ENCODE results near the gene MYOF.
"Not testable (repeated sequence)": the region's sequence is repeated elsewhere in the genome, so short reads cannot be mapped to it uniquely, and the experiment has no call there.

MYOF gene

DNA sequence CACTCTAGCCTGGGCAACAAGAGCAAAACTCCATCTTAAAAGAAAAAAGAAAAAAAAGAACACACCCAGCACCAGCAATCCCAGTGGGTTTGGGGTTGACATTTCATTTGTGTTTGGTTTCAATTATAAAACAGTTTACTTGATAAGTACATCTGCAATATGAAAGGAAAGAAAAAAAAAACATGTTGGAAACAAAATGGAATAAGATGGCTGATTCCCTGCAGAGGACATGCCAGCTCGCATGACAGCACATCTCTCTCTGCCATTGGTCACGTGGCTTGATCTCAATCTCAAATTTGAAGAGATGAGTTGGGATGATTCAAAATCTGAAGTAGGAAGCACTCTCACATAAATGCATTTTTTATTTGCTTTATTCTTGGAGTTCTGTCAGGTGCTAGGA, 28.0 kb downstream of the MYOF start:
- DNase-seq (ENCODE audit: low read depth in 2 of 2) = no peak

DNA sequence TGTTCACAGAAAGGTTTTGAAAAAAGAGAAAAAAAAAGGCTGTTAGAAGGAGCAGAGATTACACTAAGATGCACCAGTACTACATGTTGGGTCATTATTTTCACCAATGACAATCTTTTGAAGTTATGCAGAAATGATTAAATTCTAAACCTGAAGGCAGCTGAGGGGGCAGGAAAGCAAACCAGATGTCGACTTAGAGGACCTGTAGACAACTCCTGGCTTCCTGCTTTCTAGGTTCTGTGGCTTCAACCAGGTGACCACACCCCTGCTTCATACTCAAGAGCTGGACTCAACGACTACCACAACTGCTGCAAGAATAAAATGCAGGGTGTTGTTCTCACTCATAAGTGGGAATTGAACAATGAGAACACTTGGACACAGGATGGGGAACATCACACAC, 30.0 kb downstream of the MYOF start:
- peak in 1 of 2 donors; percentile 18 for DNase-seq (ENCODE audit: low read depth in 2 of 2)

DNA sequence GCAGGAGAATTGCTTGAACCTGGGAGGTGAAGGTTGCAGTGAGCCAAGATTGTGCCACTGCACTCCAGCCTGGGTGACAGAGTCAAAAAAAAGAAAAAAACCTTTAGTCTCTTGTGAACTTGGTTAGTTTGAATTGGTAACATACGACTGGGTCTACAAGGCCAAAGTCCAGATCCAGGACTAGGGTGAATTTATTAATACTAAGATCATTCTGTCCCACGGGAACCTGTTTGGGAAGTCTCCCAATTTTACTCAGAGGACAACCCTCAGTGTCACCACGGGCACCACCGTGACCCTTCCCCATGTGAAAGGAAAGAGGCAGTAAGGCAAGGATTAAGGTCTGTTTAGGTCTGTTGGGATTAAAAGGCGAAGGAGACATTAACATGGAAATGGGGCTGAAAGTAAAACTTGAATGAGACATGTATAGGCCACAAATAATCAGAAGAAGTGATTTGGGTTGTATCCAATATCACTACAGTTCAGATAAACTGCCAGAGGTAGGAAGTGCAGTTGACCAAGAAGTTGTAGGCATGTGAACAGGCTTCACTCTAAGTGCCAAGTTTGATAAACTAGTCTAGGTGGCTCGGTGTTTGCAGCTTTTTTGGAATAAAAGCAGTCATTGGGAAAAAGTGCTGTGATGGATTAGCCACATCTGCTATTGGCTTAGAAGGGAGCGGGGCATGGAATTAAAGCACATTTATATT, 30.7 kb downstream of the MYOF start:
- no peak for DNase-seq (ENCODE audit: low read depth in 2 of 2)

DNA sequence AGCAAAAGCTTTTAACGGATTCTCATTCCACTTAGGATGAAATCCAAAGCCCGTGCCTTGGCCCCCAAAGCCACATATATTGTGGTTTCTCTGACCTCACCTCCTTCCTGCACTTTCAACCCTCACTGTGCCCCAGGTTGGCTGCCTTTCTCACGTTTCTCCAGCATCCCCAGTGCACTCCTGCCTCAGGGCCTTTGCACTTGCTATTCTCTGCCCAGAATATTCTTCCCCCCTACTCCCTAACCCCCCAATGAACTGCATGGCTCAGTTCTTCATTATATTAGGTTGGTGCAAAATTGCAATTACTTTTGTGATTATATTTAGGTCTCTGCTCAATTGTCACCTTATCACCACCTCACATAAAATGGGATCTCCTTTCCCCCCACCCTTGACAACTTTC, 34.2 kb downstream of the MYOF start:
- no peak for DNase-seq (ENCODE audit: low read depth in 2 of 2)

DNA sequence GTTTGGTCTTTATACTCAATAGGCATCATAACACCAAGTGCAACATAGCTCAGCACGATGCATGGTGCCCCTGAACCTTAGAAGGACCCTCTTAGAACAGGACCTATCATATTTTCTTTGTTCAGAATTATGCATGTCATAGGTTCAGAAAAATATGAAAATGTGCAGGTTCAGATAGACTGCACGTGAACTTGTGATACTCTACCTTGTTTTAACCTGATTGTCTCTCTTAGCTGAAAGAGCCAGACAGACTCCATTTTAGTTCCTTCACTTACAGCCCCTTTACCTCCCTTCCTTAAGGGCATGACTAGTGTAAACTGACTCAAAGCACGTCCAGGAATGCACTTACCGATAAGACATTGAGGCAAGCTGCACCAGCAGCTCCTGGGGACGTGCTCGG, 35.1 kb downstream of the MYOF start:
- no peak for DNase-seq (ENCODE audit: low read depth in 2 of 2)

DNA sequence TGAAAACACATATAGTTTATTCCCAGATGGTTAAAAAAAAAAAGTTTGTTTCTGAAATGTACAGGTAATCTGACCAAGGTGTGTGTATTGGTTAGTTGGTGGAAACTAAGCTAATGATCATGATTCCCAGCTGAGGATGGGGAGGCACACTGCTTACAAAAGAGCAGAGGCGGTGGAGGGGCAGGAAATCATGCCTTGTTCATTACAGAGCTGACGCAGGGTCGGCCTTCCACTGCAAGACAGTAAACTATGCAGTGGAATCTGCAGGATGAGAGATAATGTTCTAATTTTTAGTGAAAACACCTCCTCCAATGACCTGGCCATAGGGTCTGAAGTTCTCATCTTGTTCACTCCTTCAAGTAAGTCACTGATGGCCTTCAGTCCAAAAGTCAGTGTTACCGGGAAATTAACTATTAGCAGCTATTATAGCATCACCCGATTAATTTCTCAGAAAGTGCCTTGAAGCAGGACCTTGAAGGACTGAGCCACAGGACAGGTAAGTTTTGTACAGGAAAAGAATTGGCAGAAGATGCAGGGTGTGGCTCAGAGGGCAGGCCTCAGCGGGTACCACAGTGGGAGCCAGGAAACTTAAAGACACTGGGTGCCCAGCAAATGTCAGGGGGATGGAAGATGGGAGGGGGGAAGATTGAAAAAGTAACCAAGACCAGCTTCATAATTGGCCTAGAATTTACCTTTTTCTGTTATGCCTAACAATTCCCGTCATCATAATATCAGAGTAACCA, 36.0 kb downstream of the MYOF start:
- DNase-seq (ENCODE audit: low read depth in 2 of 2) = no peak

DNA sequence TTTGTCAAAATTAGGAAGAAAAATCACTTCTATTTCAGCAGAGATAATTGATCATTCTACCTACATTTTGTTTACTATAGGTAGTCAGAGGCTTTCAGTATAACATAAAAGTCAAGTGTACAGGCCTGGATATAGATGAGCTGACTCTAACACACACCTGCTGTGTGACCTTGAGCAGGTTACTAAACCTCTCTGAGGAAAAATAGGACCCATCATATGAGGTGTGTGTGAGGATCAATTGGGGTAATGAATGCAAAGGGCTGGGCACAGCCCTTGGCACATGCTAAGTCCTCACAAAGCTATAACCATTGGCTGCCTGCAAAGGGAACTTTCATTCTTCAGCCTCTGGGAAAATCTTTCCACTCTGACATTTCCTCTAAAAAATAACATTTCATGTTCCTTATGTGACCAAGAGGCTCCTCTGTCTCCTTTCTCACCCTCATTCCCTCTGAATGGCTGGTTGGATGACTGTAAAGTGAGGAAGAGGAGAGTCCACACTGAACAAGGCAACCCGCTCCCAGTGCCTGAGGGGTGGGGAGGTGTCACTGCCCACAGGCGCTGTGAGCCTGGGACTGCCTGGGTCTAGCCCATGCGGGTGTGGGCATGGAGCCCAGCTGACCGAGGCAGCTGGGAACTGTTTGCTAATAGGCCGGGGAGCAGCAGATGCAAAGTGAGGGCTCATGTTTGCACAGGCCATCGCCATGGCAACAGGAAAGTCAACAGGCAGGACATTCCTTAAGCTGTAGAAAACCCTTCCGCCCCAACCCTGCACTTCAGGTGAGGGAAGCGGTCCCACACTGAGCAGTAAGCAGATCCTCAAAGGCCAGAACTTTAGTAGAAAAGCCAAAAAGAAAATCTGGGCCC, 36.8 kb downstream of the MYOF start:
- no peak for DNase-seq (ENCODE audit: low read depth in 2 of 2)

DNA sequence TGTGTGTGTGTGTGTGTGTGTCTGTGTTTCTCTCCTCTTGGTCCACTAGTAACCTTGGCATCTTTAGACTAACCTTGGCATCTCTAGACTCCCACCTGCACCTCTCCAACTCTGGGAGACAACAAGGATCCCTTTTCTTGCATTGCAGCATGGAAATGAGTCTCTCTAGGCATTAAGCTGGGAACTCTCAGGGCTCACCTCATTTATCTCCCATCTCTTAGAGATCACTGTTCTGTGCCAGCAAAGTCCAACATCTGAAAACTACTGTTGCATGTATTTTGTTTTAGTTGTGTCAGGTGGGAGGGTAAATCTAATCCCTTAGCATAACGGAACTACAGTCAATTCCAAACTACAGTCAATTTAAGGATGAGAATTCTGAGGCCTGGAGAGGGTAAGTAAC, 38.7 kb downstream of the MYOF start:
- no peak for DNase-seq (ENCODE audit: low read depth in 2 of 2)

DNA sequence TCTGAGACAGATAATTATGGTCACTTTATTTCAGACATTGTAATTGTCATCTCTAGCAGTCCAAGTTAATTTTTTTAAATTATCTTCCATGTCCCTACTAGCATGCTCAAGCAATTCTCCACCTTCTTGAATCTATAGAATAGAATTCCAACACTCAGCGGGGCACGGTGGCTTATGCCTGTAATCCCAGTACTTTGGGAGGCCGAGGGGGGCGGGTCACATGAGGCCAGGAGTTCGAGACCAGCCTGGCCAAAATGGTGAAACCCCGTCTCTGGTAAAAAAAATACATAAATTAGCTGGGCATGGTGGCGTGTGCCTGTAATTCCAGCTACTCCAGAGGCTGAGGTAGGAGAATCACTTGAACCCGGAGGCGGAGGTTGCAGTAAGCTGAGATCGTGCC, 39.4 kb downstream of the MYOF start:
- not testable (repeated sequence) for DNase-seq (ENCODE audit: low read depth in 2 of 2)

DNA sequence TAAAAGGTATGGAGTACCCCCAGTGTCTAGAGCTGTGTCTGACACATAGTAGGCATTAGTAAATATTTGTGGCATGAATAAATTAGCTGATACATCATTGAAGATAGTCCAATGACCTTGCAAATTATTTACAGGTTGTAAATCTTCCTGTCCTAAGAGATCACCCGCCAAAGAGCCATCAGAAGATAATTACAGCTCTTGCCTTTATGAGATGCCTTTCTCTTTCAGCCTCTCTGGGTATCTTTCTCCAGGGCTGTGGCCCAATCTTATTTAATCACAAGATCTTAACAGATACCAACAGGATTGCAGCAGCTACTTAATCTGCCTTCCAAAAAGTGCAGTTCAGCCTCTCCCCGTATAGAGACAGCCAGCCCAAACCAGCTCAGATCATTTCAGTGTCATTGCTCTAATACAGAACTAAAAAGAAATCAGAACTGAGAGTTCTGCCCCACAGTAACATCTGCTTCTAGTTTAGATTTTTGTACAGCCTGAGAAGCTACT, 41.5 kb downstream of the MYOF start:
- no peak for DNase-seq (ENCODE audit: low read depth in 2 of 2)

DNA sequence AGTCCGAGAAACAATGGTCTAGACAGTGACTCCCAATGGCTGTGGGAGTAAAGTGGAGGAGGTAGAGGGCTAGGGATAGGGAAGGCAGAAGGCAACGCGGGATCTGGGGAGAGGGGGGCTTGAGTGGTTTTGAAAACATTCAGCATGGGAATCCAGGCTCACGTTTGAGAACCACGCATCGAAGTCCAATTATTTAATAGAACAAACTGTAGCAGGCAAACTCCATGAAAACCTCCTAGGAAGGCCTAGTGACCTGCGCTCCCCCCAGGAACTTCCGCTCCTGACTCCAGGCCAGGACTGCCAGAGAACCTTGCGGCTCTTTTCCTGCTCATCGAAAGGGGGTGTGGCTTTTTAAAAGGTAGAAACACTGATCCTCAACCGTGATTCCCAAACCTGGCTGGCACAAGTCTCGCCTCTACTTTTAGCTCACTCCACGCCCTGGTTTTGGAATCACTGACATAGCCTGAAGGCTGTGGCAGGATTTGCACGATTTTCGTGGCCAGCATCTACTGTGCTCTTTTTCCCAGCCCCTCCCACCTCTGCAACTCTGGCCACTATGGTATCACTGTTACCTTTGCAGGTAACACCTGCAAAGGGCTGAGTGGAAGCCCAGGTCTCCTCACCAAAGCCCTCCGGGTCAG, 43.4 kb downstream of the MYOF start:
- no peak for DNase-seq (ENCODE audit: low read depth in 2 of 2)

DNA sequence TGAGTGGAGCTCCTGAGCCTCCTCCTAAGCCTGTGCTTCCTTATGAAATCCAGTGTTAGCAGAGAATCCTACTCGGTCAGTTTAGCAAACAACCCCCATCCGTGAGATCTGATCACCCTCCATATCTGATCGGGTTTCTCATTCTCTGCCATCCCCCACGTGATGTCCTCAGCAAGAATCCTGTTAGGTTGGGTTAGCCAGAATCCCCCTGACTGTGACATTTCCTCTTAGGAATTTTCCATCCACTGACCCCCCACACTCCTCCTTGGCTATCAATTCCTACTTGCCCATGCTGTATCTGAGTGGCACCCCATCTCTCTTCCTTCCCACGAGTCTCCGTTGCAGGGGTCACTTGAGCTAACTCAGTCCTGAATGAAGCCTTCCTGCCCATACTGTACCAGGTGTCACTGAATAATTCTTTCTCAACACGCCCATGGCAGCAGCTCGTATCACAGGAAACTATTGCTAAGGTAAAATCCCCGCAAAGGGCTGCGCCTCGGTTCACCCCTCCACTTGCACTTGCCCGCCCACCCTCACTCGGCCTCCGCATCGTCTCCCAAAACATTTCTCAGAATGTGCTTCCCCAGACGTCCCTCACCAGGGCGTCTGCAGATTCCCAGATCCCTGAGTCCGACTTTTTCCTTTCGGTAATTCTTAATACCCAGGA, 44.1 kb downstream of the MYOF start:
- DNase-seq (ENCODE audit: low read depth in 2 of 2) = no peak

DNA sequence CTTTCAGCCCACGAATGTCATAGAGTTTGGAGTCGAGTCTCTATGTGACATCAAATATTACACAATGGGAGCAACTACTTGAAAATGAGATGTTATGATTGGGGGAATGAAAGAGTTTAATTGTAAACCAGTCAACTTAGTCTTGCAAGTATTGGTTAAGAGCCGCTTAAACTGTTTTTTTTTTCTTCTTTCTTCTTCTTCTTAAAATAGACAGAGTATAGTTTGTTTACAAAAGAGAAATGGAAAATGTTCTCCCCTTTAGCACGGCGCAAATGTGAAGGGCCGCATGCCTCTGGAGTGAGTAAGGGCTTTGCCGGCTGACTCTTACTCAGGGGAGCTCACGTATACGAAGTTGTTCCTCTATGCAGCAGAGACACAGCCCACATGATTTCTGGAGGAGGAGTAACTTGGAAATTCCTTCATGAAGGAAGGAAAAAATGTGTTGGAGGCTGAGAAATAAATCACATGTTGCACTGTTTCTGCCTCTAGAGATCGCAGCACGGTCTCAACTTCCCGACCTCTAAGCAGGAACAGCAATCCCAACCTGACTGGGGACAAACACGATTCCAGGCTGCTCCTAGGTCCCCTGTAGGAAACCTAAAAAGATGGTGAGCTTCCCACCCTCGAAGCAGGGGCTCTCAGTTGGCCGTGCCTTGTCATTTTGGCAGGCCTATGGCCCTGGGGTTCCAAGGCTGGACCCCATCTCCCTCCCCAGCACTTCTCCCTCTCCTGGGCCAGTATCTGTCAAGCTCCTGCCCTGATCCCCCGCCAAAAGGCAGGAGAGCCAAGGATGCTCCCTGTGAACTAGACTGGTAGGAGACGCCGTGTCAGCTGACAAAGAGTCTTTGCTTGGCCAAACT, 44.8 kb downstream of the MYOF start:
- no peak for DNase-seq (ENCODE audit: low read depth in 2 of 2)

DNA sequence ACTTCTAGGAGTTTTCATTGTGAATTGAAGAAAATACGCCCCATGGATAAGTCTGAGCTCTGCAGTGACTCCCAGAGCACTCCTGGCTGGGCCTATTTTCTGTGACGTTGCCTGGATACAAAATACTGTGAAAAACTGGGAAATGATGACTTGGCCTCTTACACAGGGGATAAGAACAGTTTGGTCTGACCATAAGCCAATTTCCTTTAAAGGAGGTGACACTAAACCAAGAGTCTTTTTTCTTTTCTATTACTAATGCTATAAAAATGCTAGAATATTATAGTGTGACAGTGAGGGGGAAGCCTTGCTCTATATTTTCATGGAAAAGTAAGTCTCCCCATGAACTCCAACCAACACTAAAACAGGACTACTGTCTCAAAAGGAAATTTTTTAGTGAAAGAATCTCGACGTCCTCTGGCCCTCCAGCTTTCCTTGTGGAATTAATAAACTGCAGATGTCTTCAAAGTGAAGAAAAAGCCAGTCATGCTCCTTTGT, 45.5 kb downstream of the MYOF start:
- DNase-seq (ENCODE audit: low read depth in 2 of 2) = no peak

DNA sequence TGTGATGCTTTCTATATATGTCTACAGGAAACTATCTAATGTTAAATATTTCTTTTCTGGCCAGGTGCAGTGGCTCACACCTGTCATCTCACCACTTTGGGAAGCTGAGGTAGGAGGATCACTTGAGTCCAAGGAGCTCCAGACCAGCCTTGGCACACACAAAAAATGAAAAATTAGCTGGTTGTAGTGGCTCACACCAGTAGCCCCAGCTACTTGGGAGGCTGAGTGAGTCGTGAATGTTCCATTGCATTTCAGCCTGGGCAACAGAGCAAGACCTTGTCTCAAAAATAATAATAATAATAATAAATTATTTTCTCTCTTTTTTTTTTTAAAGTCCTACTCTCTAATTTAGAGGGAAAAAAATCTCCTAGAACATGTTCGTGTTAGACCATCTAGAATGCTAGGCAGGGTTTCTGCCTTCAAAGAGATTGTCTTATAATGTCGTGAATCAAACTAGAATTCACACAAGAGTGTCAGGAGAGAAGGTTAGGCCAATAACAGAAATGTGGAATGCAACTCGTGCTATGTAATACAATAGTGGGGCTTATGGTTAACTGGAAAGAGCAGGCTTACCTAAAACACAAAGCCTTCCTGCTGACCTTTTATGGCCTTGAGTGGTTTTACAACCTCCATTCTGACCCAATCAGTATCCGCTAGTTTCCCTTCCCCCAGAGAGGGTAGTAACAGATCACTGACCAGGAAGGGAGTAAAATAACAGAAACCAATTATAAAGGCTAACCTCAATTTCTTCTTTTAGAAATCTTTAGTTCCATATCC, 46.3 kb downstream of the MYOF start:
- no peak for DNase-seq (ENCODE audit: low read depth in 2 of 2)

DNA sequence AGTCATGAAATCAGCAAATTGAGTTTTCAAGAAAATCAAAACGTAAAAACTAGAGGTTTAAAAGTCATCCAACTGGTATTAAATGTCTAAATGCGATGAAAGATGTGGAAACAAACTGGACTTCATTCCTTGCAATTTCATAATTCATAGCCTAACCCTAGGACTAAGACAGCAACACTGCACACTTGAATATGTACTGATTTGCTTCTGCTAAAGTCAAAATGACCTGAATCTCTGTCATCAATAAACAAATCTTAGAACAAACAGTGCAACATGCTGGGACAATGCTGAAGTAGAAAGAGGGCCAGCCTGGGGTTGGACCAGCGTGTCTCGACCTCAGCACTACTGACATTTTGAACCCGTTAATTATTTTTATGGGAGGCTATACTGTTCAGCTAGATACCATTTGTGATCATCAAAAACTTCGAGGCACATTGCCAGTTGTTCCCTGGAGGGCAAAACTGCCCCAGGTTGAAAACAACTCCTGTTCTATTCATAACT, 47.1 kb downstream of the MYOF start:
- DNase-seq (ENCODE audit: low read depth in 2 of 2) = no peak

DNA sequence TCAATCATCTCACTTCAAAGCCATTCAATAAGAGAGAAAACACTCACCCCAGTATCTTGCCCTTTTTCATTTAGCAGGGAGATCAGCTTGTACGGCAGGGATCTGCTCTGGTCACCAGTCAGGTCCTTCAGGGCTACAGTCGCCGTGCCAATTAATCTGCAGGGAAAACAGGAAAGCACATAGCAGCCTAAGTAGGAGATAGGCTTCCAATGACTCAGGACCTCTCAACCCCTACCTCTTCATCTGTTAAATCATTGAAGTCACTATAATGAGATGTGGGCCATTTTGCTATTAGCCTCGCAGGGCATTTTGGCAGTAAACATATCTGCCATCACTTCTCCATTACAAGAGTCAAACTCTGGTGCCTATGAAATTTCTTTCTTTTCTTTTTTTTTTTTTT, 50.8 kb downstream of the MYOF start:
- no peak for DNase-seq (ENCODE audit: low read depth in 2 of 2)

DNA sequence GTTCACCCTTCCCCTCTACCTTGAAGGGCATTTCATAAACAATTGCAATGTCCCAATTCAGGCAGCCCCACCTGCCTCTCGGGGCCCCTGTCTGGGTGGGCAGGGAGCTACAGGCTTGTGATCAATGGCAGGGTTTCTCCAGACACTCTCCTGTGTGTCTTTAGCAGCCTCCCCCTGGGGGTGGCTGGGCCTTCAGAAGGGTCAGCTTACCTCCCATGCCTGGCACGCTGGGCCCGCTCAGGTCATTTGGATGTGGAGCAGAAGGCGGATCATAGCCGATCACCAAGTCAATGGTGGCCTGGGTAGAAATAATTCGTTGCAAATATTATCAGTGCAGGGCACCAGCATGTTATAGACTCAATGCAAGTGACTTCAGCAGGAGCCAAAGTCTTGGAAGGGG, 56.3 kb downstream of the MYOF start:
- no peak for DNase-seq (ENCODE audit: low read depth in 2 of 2)

DNA sequence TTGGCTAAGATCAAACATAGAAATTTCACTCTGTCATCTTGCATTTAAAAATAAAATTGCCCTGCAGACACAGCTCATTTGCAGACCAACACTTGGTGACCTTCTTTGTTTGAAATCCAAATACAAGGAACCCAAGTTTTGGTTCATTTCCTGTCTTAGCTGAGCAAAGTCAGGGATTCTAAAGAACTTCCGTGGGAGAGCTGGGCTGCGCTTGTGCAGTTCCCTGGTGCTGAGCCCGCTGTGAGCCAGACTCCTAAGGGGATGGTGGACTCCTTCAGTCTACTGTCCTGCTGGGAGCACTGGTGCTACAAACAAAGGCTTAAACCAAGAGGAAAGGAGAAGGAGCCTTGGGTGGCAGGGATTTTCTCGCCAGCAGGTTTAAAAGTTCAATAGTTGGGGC, 60.0 kb downstream of the MYOF start:
- DNase-seq (ENCODE audit: low read depth in 2 of 2) = no peak

Measured in stimulated activated CD8-positive, alpha-beta memory T cell treated with anti-CD3 and anti-CD28 coated beads, Interleukin-2, amount 100 ng/mL, for 48 hours (primary cell).